NCI-H1417 treated with DMSO at 0.1 percent for 48 hours (cell line): Measurements from ENCODE around the gene ZNF787.

ENCODE experiments used
- DNase-seq: peaks from one replicate; lab custom pipeline; 2025; lab: John Stamatoyannopoulos, UW

The ZNF787 gene

DNA sequence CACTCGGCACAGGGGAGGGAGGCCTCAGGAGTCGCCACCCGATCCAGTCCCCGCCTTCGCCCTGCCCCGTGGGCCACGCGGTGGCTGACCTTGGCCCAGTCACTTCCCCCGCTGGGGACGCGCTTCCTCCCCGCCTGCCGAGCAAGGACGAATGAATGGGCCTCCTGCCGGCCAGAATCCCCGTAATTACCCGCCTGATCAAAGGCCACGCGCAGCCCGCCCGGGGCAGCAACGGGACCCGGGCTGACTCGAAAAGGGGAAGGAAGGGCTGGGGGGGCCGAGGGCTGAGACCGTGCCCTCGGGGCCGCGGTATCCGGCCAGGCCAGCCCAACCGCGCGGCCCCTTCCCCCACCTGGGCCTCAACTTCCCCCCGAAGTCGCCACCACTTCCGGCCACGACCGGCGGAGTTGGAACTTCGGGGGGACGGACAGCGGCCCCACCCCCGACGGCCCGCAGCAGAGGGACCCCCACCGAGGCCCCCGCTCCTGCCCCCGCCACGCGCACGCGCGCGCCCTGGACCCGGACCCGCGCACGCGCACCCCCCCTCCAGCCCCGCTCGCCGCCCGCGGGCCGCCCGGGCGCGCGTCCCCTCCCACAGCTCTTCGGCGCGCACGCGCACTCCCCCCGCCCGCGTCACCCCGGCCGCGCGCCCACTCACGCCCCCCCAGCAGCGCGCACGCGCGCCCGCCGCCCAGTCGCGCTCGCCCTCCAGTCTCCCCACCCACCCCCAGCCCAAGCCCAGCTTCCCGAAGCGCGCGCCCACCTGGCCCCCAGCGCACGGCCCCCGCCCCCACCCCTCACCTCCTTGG, 520 bp downstream of the ZNF787 start:
- DNase-seq, result no peak

GRCh38 chr19:56120002-56120370, 1.1 kb downstream of the ZNF787 start:
- no peak for DNase-seq

- DNase-seq, result no peak
Measured at GRCh38 chr19:56119582-56119978, 1.5 kb downstream of the ZNF787 start.

DNA sequence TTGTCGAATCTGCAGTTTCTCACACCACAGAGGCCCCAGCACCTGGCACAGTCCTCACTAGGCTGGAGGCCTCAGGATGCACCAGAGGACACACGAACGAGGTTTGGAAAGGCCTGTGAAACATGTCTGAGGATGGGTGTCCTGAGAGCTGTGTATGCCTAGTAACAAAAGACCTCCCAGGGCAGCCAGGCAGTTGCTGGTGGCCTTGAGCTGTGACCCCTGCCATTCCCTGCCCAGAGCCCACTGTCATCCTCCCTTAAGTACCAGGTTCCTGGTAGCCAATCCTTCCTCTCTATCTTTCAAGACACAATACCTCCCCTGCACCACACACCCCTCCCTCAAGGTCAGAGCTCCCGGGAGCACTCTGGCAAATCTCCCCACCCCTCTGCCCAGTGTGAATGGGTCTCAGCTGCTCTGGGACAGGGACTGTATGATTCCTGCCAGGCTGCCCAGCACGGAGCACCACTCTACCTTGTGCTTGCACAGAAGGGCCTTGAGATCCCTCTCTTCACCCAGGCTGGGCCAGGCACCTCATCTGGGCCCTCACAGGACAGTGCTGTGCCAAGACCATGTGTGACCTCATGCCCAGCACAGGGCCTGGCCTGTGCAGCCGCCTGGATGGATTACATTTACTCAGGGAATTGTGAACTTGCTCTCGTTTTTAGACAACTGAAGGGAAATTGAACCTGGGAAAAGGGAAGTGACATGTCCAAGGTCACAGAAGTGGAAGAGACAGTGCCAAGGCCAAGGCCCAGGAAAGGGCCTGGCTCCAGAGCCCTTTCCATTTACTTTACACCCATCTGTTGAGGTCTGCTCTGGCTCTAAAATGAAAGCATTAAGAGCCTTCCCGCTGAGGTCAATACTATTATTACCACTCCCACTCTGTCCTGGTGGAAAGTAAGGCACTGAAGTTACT, 2.2 kb downstream of the ZNF787 start:
- no peak for DNase-seq

DNA sequence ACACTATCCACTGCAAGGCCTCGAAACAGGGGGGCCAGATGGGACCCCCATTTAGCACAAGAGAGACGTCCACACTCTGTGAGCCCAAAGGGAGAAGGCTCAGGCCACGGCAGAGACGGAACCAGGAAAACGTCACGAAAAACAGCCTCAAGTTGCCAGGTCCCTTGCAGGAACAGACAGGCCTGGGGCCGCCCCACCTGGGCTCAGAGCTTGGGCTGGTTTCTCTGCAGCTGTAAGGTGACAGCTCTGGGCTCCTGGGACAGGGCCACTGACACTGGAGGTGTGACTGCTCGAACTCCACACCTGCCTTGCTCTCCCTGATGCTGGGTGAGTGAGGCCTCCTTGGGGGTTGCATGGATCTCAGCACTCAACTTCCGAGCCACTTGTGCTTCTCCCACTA, 3.2 kb downstream of the ZNF787 start:
- no peak for DNase-seq

GRCh38 chr19:56117376-56117884, 3.7 kb downstream of the ZNF787 start:
- no peak for DNase-seq

- DNase-seq, result no peak
Measured at GRCh38 chr19:56116606-56117005, 4.5 kb downstream of the ZNF787 start.

GRCh38 chr19:56115490-56115889, 5.6 kb downstream of the ZNF787 start:
- DNase-seq, result no peak

DNA sequence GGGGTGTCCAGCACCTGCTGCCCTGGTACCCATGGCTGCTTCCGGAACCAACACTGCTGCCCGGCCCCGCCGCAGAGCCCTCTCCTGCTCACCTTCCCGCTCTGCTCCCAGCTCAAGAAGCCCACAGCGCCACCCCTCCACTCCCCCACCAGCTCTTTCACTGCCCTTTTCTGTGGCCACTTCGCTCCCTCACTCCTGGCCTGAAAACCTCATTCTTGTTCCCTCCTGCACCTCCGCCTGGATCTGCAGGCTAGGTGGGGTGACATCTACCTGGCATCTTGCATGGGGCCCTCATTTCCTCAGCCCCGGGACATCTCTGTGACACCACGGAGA, 6.4 kb downstream of the ZNF787 start:
- DNase-seq, result no peak

DNA sequence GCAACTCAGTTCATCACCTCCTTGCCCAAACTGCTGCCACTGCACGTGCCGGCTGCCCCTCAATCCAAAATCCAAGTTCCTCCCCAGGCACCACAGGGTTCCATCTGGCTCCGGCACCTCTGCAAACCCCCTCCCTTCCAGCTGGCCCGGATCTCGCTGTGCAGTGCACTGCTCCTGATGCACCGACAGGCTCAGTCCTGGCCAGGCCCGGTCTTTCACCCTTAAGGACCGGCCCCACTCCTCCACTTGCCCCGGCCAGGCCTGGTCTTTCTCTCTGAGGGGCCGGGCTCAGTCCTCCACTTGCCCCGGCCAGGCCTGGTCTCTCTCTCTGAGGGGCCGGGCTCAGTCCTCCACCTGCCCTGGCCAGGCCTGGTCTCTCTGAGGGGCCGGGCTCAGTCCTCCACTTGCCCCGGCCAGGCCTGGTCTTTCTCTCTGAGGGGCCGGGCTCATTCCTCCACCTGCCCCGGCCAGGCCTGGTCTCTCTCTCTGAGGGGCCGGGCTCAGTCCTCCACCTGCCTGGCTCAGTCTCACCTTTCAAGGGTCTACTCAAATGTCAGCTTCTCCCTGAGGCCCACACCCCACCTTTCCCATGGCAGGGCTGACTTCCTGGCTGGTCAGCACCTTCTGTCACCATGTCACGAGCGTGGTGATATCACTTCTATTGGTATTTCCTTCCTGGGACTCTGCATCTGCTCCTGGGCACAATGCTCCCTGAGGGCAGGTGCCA, 6.9 kb downstream of the ZNF787 start:
- no peak for DNase-seq

- no peak for DNase-seq
Measured at GRCh38 chr19:56113074-56113632, 7.9 kb downstream of the ZNF787 start.

- DNase-seq, result peak; percentile 72
Measured at GRCh38 chr19:56112313-56112709, 8.8 kb downstream of the ZNF787 start.

- no peak for DNase-seq
Measured at GRCh38 chr19:56111601-56112312, 9.3 kb downstream of the ZNF787 start.

DNA sequence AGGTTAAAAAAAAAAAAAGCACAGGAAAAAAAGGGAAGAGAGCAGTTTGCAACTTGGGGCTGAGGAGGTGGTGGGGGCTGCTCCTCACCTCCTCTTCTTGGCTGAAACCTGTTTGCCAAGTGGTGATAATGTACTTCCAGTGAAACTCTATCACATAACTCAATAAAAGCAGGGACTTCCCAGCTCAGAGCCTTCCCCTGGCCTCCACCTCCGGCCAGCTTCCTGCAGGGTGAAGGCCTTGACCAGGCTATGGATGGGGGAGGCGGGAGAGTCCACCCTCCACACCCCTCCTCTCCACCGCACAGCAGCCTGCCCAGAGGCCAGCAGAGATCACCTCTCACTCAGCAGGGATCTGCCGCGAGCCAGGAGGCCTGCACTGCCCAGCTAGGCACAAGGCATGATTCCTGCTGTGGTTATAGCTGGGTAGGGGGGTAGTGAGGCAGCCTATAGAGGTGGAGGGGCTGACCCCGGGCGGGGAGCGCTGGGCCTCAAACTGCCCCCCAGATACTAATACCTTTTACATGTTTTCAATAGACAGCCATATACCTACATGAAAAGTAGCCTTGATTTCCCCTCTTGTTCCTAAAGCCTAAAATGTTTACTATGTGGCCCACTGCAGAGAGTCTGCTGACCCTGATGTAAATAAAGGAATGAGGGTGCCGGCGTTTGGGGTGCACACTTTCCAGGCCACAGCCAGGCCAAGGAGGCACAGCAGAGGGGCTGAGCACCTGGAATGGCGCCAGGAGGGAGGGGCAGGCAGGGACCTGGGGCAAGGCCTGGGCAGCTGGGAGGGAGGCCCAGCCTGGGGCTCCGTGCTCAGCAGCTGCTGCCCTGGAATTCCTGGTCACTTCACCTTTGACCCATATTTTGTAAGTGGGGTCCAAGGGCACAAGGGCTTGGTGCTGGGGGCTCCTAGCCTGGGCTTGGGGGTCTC, 10.3 kb downstream of the ZNF787 start:
- no peak for DNase-seq

- no peak for DNase-seq
Measured at GRCh38 chr19:56109226-56109625, 11.9 kb downstream of the ZNF787 start.

- DNase-seq, result no peak
Measured at GRCh38 chr19:56108447-56109195, 12.5 kb downstream of the ZNF787 start.

GRCh38 chr19:56107626-56108351, 13.3 kb downstream of the ZNF787 start:
- no peak for DNase-seq

GRCh38 chr19:56106993-56107392, 14.1 kb downstream of the ZNF787 start:
- no peak for DNase-seq

- no peak for DNase-seq
Measured at GRCh38 chr19:56106397-56106849, 14.7 kb downstream of the ZNF787 start.
